GM21367 (cell line): ENCODE data around the gene SF3B5.
A peak's percentile ranks its signal among the peaks of the same experiment; 100 is the strongest.
"Not testable (repeated sequence)": the region's sequence is repeated elsewhere in the genome, so short reads cannot be mapped to it uniquely, and the experiment has no call there.

Source experiments
- ATAC-seq: cut with Tn5 transposase; IDR thresholded peaks from one replicate; pipeline ENCODE4 v1.9.1; 2021; ENCODE audit not compliant: unreplicated experiment

SF3B5 gene

DNA sequence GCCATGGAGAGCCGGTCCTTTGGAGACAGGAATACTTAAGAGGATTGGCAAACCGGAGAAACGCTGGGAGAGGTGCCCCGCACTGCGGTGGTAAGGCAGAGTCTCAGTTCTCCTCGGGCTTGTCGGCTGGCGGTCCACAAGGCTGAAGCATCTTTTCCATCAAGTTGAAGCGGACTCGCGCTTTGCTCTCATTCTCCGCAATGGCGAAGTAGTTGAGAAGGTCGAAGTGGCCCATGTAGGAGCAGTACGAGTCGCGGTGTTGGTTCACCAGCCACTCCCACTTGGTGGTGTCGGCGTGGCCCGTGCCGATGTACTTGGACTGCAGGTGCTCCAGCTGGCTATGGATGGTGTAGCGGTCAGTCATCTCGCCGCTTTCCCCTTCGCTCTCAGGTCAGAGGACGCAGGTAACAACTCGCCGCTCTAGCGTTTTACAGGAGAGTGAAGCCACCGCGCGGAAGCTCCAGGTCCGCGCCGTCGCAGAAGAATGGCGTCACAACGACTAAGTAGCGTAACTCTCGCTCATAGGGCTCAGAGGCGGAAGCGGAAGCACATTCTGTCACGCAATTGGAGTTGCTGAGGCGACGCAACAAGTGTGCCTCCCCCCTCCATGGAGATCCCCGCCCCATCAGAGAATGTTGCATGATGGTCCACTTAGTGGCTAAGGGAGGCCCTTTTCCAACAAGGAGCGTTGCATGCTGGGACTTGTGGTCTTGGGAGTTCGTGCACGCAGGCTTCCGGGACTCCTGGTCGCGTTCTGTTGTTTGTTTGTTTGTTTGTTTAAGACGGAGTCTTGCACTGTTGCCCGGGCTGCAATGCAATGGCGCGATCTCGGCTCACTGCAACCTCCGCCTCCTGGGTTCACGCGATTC, at the start of gene SF3B5:
TSS of gene SF3B5 (minus strand) at position 440 of the 869 bp plus-strand sequence. CDS start at position 364, 76 bp downstream.
- peak; percentile 91 for ATAC-seq

DNA sequence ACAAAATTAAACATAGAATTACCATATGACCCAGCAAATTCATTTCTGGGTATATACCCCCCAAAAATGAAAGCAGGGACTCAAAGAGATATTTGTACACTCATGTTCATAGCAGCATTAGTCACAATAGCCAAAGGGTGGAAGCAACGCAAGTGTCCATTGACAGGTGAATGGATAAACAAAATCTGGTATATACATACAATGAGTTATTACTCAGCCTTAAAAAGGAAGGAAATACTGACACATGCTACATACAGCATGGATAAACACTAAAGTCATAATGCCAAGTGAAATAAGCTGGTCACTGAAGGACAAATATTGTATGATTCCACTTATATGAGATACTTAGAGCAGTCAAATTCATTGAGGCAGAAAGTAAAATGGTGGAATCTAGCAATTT, 49.6 kb upstream of the SF3B5 start:
- no peak for ATAC-seq

DNA sequence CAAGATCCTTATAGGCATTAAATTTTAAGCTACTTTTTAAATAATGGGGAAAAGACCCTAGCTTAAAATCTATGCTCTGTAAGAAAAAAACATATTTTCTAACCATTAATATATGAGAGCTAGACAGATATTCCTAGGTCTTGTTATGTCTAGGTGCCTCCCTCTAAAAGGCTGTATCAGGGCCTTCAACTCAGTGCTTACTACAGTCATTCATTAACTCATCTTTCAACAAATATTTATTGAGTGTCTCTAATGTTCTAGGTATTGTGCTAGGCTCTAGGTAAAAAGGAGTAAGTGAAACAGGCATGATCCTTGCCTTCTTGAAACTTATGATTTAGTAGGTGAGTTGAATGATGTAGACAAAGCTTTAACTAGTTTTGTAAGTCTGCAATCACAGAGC, 48.5 kb upstream of the SF3B5 start:
- ATAC-seq, result no peak

DNA sequence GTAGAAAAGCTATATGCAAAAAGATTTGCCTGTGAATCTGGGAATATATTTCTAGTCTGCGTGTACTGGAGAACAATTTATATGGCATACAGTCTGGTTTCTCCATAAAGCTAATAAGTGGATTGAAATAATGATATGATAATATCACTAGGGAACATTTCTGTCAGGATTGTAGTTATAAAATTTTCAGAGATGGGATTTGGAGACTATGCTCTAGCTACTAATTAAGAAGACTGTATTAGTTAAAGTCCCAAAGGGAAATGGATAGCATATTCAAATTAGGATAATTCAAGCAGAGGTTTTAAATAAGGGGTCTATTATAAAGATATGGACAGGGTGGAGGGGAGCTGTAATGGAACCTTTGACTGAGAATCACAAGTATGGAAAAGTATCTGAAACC, 47.7 kb upstream of the SF3B5 start:
- ATAC-seq, result no peak

DNA sequence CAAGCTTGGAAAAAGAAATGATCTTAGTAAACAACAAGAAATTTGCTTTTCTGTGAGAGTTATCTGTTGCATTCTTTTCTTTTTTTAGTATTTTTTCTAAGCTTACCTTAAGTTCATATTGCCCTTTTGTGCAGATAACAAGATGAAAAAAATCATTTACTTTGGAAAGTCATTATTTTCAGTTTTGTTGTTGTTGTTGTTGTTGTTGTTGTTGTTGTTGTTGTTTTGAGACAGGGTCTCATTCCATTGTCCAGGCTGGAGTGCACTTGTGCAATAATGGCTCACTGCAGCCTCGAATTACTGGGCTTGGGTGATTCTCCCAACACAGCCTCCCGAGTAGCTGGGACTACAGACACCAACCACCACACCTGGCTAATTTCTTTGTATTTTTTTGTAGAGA, 46.1 kb upstream of the SF3B5 start:
- ATAC-seq, result no peak

DNA sequence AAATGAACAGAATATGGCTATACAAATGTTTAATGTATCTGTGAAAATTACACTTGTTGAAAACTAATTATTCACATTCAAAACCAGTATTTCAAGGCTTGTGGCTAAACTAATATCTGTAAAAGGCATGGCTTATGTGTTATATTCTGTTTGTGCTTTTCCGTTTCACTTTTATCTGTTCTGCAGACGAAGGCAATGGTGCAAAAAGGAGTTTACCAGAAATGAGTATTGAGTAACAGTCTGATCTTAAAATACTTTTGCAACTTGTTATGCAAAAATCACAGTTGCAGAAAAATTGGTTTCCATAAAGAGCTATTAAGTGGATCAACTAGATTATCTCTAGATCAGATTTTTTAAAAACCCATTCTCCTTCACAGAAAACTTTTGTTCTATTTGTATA, 45.5 kb upstream of the SF3B5 start:
- ATAC-seq, result no peak

DNA sequence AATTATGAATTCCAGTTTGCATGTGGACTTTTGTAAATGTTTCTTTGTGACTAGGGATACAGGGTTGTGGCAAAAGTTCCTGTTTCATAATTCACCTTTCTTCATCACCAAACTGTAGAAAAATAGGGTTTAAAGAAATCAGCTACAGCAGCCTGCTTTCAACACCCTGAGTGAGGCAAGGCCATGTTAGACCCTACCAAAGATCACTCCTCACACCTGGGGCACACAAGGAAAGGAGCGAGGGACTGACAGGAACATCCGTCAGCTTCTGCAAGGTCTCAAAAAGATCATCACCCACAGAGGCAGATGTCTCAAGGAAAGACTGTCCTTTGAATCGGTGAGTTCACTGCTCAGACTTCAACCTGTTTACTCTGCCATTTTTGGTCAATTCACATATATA, 44.4 kb upstream of the SF3B5 start:
- no peak for ATAC-seq

DNA sequence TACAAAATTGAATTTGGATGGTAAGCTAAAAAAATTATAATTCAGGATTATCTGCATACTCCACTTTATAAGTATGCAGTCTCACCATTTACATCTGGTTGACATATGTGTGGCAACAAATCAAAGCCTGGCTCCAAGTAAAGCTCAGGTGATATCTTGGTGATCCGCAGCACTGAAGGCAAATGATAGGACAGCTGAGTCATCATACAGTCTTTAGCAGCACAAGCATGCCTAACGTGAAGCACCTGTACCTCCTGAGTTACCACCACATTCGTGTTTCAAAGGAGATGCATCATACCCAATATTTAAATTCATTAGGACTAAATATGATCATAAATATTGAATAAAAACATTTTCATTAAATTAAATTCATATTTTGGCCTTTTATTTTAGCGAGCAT, 43.2 kb upstream of the SF3B5 start:
- ATAC-seq, result no peak

DNA sequence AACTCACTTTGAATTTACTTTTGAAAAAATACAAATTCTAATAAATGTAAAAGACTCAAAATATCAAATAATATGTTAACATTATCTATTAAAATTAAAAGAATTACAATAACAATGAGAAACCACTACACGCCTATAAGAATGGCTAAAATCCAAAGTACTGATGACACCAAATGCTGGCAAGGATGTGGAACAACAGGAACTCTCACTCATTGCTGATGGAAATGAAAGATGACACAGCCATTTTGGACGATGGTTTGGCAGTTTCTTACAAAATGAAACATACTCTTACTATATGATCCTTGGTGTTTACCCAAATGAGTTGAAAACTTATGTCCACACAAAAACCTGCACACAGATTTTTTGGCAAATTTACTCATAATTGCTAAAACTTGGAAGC, 39.4 kb upstream of the SF3B5 start:
- no peak for ATAC-seq

DNA sequence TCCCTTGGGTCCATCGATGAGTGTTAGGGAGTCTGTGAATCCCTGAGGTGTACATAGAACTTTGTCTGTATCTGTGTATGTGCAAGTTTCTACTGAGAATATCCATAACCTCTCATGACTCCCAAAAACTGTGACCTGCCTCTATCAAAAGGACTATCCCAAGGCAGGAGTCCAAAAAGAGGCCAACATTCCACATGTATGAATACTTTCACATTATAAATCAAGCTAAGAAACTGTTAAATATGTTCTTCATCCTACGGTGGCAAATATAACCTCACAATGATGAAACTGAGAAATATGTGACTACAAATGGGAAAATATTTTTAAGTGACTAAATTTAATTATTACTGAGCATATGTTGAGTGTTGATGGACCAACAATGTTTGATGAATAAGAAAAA, 38.8 kb upstream of the SF3B5 start:
- ATAC-seq, result no peak

DNA sequence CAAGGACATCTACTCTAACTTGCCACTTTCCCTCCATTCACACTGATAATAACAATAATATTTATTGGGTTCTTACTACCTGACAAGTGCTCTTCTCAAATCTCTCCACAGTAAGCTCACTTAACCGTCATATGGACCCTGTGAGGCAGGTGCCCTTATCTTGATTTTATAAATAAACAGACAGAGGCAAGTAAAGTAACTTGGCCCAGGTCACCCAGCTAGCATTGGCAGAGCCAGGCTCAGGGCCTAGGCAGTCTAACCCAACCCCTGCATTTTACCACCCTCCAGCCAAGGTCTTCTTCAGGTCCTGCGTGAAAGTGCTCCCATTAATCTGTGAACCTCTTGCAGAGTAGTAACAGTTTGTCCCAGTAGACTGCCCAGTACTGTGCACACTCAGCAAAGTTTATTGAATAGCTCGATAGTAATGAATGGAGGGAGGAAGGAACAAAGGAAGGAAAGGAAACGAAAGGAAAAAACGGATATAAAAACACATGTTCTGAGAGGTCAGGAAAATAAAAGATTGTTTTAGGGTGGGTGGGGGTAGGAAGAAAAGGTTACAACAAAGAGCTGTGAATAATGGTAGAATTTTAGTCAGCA, 38.0 kb upstream of the SF3B5 start:
- no peak for ATAC-seq

DNA sequence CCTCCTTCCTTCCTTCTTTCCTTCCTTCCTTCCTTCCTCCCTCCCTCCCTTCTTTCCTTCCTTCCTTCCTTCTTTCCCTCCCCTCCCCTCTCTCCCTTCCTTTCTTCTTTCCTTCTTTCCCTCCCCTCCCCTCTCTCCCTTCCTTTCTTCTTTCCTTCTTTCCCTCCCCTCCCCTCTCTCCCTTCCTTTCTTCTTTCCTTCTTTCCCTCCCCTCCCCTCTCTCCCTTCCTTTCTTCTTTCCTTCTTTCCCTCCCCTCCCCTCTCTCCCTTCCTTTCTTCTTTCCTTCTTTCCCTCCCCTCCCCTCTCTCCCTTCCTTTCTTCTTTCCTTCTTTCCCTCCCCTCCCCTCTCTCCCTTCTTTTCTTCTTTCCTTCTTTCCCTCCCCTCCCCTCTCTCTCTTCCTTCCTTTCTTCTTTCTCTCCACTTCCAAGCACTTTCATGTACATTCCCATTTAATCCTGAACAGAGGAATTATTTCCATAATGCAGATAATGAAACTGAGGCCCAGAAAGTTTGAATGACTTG, 36.9 kb upstream of the SF3B5 start:
- not testable (repeated sequence) for ATAC-seq

DNA sequence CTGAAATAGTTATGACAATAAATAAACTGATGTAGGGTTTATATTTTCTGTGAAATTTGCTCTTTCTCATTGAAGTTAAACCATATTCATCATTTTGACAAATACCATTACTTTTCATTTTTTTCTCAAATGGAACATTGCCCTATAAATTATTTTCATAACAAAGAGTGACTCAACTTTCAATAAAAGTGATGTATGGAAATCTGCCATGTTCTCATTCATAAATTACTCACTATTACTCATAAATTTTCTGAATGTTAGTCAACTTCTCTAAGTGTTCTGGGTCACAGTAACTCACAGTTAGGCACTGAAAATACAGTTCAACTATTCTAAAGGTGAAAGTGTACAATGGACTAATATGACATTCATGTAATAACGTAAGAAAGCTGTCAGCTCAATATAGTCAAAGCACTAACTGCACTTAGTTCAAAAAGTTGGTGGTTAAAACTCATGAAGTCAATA, 35.9 kb upstream of the SF3B5 start:
- ATAC-seq, result no peak

DNA sequence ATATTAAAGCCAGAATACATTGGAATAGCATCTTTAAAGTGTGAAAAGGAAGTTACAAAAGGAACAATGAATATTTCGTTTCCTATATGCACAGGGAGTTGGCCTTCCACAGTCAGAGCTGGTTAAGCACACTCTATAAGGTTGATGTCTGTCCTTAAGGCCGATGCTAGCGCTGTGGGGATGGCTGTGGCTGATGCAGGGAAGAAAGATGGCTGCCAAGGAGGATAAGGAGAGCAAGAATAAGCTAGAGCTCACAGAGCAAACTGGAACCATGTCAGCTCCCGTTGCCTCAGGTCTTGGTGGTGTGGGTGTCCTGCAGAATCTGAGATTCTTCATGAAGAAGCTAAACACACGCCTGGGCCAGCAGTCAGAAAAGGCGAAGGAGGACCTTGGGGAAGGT, 34.1 kb upstream of the SF3B5 start:
- no peak for ATAC-seq

DNA sequence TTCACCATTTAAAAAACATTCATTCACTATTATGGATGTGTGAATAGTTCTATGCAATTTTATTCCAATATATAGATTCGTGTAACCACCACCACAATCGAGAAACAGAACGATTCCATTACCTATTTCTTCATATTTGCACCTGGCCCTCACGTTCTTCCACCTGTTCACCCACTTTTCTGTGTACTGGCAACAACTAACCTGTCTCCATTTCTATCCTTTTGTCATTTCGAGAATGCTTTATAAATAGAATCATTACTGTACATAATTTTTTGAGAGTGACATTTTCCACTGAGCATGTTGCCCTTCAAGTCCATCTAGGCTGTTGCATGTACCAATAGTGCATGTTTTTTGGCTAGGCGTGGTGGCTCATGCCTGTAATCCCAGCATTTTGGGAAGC, 31.7 kb upstream of the SF3B5 start:
- no peak for ATAC-seq

DNA sequence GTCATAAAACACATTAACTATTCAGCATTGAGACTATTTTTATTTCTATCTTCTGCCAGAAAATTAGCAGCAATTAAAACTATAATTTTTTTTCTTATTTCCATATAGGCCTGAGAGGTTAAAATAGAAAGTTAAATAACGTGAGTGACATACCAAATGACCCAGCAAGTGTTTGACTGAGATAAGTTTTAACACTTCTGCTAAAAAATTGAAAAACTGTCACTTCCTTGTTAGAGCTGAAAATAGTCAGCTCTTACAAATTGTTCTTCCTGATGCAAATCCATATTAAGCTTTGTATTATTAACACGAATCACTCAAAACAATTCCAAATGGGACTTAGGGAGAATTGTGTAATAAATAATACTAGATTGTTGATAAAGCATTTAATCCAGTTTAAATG, 28.5 kb upstream of the SF3B5 start:
- ATAC-seq, result no peak

DNA sequence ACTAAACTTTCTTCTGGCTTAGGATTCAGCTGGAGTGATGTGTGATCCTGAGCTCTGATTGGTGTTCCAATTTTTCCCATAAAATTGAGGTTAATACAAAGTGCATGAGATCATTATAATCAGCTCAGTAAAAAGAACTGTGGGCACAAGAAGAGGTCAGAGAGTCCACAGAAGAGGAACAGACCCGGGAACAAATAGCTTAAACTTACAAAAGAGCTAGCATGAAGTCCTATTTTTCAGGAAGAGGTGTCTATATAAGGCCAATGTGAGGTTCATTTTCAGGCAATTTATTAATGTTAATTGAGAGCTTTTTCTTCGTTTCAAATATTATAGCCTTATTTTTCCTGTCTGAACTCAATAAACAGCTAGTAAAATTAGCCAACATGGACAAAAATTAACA, 28.0 kb upstream of the SF3B5 start:
- ATAC-seq, result no peak

DNA sequence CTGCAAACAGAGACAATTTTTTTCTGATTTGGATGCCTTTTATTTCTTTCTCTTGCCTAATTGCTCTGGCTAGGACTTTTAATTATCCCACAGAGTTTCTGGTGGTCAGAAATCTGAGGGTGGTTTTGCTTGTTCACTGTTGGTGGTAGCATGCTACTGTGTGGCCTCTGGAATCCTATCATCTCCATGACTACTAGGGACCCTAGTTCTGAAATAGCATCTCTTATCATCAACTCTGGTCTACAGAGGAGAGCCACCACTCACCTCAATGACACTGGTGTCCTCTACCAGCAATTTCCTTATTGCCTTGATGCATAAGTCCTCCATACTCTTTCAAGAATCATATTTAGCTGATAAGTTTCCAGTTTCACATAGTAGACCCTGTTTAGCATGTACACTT, 27.5 kb upstream of the SF3B5 start:
- ATAC-seq, result no peak

DNA sequence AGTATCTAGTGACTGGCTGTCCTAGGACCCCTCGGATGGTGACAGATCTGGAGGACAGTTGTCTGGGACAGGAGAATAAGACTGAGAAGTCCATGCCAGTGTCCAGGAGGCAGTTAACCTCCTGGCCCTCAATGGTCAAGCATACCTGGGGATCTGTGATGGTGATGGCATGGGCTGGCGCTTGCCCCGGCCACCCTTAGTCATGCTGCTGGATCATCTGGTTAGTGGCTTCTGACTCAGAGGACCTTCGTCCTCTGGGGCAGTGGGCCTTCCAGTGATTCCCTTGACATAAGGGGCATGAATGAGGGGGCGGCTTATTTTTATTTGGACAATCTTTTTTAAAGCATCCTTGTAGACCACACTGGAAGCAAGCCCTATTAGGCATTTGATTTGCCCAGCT, 24.0 kb upstream of the SF3B5 start:
- ATAC-seq, result no peak

DNA sequence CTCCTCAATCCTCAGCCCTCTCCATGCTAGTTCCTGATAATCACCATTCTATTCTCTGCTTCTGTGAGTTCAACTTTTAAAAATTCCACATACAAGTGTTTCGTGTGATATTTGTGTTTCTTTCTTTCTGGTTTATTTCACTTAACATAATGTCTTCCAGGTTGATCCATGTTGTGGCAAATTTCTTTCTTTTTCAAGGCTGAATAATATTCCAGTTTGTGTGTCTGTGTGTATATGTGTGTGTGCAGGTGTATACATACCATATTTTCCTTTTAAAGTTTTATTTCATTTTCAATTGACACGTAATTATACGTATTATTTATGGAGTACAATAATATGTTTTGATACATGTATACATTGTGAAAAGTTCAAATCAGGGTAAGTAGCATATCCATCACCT, 19.8 kb upstream of the SF3B5 start:
- no peak for ATAC-seq

DNA sequence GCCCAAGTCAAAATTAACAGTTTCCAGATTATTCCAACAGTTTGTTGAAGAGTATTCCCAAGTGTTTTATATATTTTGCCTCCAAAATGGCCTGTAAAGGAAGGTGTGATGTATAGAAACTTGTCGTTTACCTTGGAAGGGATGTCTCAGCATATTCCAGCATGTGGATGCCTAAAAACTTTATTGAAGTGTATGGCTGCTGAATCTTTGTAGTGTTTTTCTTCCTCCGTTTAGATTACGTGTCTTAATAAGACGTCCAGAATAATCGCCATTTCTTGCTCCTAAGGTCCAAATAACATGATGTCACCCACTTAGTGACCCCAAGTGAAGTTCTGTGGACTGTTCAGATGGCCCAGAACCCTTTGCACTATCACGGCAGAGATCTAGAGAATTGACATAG, 18.0 kb upstream of the SF3B5 start:
- no peak for ATAC-seq

DNA sequence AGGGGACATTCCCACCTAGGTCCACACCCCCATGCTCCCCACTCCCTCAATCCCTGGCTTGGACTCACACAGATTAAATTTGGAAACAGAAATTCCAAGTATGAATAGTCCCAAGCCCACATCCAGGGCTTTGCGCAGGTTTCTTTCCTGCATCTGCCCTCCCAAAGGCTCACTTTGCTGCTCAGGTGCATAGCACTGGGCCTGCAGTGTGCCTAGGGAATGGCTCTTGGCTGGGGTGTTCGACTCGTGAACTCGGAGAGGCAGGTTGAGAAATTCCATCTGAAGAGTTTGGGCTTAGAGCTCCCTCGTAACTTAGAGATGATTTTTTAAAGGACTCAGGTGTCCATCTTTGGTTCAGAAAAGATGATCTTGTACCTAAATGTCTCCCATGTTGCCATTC, 14.8 kb upstream of the SF3B5 start:
- ATAC-seq, result no peak
